ENCODE results near the gene ARHGAP22. TPM values are rescaled to one million over a fixed set of nuclear protein-coding genes. Genes with fewer than 3 reads are reported as not detected.

Gene ARHGAP22
- total RNA-seq, 1 donor from 2014 or later: 1.9 TPM

DNA sequence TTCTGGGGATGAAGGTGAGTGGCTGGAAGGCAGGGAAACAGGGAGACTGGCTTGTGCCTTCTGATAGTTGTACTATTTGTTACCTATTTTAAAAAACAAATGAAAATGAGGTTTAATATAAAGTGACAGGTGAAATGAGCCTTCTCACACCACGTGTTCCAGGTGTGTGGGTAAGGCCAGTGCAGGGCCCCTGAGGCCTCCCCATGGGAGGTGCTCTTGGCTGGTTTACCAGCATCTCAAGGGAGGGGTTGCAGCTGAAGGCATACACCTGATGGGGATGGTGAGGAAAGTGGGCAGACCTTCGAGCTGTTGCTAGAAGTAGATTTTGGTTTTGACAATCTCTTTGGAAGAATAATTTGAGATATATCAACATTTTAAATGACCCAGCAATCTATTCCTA is 103.6 kb downstream of the ARHGAP22 start:
- TF ChIP-seq CTCF (IDR thresholded peaks at IDR 0.05; ENCODE audit: unreplicated experiment): no peak
- H3K27ac Mint-ChIP-seq (ENCODE audit: unreplicated experiment): no peak overlapping the region
- H3K9me3 Mint-ChIP-seq (ENCODE audit: unreplicated experiment): no peaks in the 10 kb centered on the region
- no peaks in the 10 kb centered on the region for H3K36me3 Mint-ChIP-seq (ENCODE audit: low read depth, unreplicated experiment)
- DNase-seq (ENCODE audit: low spot score): no peak
- H3K4me3 Mint-ChIP-seq (ENCODE audit: unreplicated experiment): no peak overlapping the region
- peaks cover 5% of the 10 kb centered on the region for H3K4me1 Mint-ChIP-seq (ENCODE audit: unreplicated experiment)
- peaks cover 10% of the 10 kb centered on the region for H3K27me3 Mint-ChIP-seq (ENCODE audit: unreplicated experiment)

- Mint-ChIP-seq H3K36me3 (ENCODE audit: low read depth, unreplicated experiment) (no peaks in the 10 kb centered on the region), H3K27me3 (ENCODE audit: unreplicated experiment) (peaks cover 10% of the 10 kb centered on the region), H3K4me1 (ENCODE audit: unreplicated experiment) (peaks cover 5% of the 10 kb centered on the region), H3K4me3 (ENCODE audit: unreplicated experiment) (no peak overlapping the region), H3K27ac (ENCODE audit: unreplicated experiment) (no peak overlapping the region), H3K9me3 (ENCODE audit: unreplicated experiment) (no peaks in the 10 kb centered on the region)
- no peak for DNase-seq (ENCODE audit: low spot score)
- TF ChIP-seq CTCF (IDR thresholded peaks at IDR 0.05; ENCODE audit: unreplicated experiment): no peak
Measured at GRCh38 chr10:48500771-48501170, 104.1 kb downstream of the ARHGAP22 start.

DNA sequence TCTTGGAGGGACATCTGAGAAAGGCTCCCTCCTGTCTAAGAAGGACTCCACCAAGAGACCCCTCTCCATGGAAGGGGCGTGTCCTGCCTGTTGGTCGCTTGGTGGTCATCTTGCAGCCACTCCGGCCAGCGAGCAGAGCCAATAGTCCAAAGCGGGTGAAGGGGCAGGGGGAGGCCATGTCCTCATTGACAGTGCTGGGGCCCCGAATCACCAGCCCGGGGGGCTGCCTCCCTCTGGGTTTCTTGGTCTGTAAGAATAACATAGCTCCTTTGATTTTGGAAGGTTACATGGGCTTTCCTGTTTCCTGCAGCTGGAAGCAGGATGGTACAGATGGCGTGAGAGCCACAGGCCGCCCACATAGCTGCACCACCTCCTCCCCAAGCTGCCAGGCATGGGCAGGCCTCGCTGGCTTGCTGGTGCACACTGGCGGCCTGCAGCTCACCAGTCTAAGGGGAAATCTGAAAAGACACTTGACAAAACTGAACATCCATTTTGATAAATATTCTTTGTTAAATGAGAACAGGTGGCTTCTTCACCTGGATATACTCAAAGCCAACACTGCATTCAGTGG is 105.8 kb downstream of the ARHGAP22 start:
- Mint-ChIP-seq H3K27me3 (ENCODE audit: unreplicated experiment) (peaks cover 15% of the 10 kb centered on the region), H3K36me3 (ENCODE audit: low read depth, unreplicated experiment) (no peaks in the 10 kb centered on the region), H3K4me1 (ENCODE audit: unreplicated experiment) (peaks cover 15% of the 10 kb centered on the region), H3K9me3 (ENCODE audit: unreplicated experiment) (no peaks in the 10 kb centered on the region), H3K27ac (ENCODE audit: unreplicated experiment) (no peak overlapping the region), H3K4me3 (ENCODE audit: unreplicated experiment) (no peak overlapping the region)
- DNase-seq (ENCODE audit: low spot score): no peak
- no peak for TF ChIP-seq CTCF (IDR thresholded peaks at IDR 0.05; ENCODE audit: unreplicated experiment)

DNA sequence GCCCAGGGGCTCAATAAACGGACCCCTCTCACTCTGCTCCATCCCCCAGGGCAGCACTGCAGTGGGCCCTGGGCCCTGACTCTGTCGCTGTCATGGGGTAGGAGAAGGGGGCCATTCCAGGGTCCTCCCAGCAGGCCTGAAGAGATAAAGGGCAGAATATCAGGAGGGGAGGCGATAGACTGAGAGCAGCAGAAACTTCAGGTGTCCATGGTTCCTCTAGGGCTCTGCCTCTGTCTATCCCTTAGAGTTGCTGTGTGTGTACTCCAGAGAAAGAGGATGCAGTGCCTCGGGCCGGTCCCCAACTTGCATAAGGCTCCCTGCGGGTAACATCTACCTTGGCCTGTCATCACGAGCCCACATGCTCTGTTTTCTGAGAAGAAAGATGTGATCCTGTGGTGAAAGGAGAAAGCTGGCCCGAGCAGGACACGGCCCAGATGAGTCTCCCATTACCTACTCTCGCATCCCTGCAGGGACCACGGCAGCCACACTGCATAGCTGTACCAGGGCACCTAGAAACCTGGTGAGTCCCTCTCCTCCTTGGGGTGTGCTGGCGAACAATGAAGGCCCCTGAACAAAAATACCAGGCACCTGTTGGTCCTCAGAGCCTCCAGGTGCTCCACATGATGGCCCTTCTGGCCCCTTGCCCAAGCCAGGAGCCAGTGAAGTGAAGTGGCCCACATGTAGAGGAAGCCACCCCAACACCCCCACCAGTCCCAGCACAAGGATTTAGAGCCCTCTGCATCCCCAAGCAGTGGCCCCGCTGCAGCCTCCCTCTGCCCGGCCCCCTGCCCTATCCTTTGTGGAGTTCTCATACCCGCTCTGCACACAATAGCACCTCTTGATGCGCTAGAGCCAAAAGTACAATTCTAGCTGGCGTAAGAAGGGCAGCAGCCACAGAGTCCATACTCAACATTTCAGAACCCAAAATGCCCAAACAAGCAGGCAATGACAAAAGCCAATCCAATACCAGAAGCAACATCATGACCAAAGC is 106.8 kb downstream of the ARHGAP22 start:
- DNase-seq (ENCODE audit: low spot score): no peak
- no peak for TF ChIP-seq CTCF (IDR thresholded peaks at IDR 0.05; ENCODE audit: unreplicated experiment)
- peaks cover 15% of the 10 kb centered on the region for H3K4me1 Mint-ChIP-seq (ENCODE audit: unreplicated experiment)
- H3K27ac Mint-ChIP-seq (ENCODE audit: unreplicated experiment): no peak overlapping the region
- H3K27me3 Mint-ChIP-seq (ENCODE audit: unreplicated experiment): peaks cover 13% of the 10 kb centered on the region
- no peaks in the 10 kb centered on the region for H3K36me3 Mint-ChIP-seq (ENCODE audit: low read depth, unreplicated experiment)
- no peaks in the 10 kb centered on the region for H3K9me3 Mint-ChIP-seq (ENCODE audit: unreplicated experiment)
- no peak overlapping the region for H3K4me3 Mint-ChIP-seq (ENCODE audit: unreplicated experiment)
